GM10847 (cell line): ENCODE measurements around the gene RPN2.

Experiments used
- POLR2A ChIP-seq: IDR thresholded peaks from 2 replicates; pipeline ENCODE4 v1.6.1; 2011; ENCODE audit not compliant: insufficient read length; ENCODE audit errors: extremely low read depth

The RPN2 gene

DNA sequence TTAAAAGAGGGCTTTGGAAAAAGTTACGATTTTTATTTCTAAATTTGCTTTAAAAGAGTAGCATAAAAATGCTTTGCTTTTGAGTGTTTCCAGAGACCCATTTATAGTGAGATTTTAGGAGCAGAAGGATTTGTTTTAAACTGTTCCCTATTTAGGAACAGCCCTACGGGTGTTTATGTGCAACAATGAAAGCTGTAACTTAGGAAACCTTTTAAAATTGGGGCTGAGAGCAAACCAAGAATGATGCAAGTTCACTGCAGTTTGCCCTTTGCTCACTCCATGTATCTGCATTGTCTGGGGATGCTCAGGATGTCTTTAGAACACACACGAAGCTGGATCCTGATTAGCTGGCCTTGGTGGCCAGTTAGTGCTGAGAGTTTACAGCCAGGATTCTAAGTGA, 41.6 kb downstream of the RPN2 start:
- no peak for TF ChIP-seq POLR2A

DNA sequence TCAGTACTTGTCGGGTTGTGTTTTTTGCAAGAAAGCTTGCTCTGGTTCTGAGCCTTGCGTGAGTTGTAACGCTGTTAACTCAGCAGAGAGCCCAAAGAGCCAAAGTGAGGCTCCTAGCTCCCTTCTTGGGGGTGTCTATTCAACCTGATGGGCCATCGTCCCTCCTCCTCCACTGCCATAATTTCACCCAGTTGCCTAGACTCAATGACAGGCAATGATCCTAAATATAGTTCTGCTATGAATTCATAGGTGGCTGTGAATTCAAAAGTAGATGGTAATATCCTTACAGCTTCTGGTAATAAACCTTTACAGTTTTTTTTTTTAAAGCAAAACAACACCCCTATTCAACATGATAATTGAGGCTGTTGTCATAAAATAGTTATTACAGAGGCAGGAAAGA, 43.0 kb downstream of the RPN2 start:
- TF ChIP-seq POLR2A = no peak

DNA sequence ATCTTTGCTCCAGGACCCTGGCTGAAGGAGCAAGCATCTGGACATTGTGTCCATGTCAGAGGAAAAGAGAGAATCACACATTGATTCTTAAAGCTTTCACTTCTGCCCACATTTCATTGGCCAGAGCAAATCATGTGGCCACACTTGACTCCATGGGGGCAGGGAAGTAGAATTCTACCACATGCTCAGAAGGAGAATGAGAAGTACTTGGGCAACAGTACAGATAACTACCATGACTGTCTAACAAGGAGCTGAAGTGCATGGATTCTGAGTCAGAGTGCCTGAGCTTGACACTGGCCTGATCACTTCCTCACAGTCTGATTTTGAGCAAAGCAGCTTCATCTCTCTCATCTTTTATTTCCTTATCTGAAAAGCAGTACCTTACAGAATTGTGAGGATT, 43.9 kb downstream of the RPN2 start:
- TF ChIP-seq POLR2A = no peak

DNA sequence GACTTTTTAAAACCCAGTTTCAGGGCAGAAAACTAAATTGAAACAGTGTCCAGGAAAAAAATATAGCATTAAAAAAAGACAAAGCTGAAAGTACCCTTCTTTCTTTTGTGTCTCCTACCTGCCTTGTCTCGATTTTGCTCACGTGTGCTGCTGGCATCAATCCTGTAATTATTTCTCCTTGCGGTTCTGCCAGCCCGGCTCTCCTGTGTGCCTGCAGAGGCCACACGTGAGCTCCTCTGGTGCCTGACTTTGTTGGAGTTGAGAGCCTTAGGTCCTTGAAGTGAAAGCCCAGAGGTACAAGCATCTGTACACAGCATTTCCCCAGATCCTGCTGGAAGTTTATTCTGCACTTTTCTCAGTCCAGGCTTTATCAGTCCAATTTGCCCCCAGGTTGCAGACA, 46.0 kb downstream of the RPN2 start:
- no peak for TF ChIP-seq POLR2A

DNA sequence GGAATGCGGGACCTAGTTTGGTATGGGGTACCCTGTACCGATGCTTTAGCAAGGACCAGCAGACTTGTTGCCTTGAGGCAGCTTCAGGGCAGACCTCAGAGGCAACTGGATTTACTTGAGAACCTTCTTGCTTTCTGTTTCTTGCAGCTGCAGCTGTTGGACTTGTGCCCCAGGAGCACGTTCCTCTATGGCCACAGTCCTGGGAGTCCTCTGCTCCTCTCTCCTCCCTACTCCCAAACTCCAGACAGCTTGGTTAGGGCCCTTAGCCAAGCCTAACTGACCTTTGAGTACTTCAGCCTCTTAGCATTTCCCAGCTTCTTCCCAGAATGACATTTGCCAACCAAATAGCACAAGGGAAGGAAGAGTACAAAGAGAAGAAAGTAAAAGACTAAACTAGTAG, 47.8 kb downstream of the RPN2 start:
- no peak for TF ChIP-seq POLR2A

DNA sequence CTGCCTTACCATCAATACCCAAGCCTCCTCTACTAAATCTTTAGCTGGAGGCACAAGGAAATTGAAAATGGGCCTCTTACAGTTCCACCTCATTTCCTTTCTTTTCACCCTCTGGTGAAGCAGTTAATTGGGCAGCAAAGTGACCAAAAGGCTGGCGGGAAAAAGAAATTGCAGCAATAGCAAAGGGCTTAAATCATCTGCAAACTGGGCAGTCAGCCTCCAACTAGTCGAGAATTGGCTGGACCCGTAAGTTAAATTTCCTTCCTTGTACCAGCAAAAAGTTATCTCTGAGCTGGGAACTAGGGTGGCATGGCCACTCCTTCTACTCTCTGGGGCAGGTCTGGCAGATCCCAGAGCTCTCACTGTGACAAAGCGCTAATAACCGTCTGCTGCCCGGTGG, 49.0 kb downstream of the RPN2 start:
- TF ChIP-seq POLR2A = no peak

DNA sequence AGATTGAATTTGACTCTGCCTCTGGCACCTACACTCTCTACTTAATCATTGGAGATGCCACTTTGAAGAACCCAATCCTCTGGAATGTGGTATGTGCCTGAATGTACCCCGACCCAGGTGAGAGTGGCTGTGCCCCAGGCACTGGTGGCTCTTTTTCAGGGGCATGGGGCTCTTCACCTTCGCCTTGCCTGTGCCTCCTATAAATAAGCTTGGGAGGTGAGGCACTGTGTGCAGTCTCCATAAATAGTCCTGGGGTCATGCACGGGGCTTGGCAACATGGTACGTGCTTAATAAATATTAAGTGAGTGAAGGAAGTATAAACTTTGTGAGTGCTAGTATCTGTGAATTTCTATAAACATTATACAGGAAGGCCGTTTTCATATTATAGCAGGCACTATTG, 49.5 kb downstream of the RPN2 start:
- TF ChIP-seq POLR2A = no peak

DNA sequence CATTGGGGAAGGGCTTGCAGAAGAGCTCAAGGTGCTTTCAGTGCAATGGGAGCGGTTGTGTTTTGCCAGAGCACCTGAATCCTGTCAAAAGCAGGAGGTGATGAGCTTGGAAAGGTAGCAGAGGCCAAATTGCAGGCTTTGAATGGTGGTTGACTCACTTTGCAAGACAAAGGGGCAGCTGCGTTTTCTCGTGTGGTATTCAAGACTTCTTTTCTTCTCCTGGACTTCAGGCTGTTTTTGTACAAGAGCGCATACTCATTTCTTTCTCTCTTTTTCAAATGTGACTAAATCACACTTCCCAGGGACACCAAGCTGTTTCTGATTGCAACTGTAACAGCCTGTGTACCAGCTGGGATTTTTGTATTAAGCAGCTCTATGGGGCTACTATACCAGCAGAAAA, 50.2 kb downstream of the RPN2 start:
- no peak for TF ChIP-seq POLR2A

DNA sequence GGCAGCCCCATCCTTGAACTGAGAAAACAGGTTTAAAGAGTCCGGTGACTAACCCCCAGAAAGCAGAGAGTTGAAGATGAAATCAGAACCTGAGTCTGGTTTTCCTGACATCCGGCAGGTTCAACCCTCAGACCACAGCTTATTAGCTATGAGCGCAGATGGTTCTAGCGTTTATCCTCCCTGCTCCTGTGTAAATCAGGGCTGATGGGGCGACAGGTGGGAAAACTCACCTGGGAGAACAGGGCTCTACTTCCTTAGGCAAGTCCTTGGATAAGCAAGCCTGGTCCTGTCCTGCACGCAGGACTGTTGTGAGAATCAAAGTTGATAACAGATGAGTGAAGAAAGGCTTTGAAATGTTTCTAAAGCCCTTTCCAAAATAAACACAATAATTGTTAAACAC, 51.1 kb downstream of the RPN2 start:
- no peak for TF ChIP-seq POLR2A

DNA sequence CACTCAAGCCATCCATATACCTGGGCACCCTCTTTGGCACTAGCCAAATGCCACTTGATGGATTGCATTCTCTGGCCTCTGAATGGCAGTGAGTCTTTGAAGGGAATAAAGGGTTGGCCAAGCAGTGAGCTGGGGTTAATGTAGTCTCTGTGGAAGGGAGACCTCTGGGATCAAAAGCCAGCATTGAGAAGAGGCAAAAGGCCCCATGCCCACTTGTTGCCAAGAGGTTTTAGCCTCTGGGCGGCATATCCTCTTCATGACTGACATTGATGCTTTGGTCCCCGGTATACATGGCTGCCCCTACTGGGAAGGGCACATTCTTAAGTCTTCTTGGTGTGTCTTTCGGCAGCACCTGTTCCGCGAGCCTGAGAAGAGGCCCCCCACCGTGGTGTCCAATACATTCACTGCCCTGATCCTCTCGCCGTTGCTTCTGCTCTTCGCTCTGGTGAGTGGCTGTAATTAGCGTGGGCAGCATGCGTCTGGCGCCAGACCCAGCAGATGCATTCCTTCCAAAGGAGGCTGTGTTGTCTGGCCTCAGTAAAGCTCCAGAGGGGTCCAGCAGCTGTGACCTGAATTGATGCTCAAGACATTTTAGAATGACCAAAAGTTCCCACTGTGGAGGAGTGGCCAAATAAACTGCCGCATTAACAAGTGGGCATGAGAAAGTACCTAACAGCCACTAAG, 53.0 kb downstream of the RPN2 start:
- TF ChIP-seq POLR2A = no peak

DNA sequence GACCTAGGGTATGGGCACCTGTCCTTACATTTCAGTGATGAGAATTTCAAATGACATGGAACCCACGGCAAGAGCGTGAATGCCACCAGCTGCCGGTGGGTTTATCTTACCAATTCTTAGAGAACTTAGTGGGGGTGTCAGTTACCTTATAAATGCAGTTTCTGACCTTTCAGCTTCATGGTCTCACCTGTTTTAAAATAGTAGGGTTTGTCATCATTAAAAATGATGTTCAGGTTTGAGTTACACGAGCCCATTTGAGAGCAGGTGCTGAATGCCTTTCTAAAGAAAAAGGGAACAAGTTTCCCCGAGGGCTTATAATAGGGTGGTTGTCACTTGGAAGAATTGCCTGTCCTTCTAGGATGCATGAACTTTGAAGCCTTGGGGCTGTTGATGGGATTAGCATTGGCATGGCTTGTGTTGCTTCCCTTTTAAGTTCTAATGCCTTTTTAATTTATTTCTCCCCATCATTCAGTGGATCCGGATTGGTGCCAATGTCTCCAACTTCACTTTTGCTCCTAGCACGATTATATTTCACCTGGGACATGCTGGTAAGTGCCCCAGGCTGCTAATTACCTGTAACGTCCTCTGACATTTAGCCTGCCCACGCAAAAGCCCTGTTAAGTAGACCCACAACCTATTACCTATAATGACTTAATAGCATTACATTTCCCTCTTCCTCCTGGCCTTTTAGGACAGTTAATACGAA, 54.6 kb downstream of the RPN2 start:
- no peak for TF ChIP-seq POLR2A

DNA sequence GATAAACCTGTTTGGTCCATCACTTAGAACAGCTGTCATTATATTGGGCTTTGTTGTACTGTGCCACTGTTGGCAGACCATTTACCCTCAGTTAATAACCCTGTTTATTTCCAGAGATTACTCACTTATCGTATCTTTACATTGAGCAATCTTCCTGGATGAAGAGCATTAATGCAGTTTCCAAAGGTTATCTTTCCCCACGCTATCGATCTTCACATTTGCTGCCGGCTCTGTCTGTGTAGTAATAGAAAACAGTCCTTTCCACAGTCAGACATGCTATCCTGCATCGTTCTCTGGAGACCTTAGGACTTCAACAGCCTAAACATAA, 55.1 kb downstream of the RPN2 start:
- TF ChIP-seq POLR2A = no peak

DNA sequence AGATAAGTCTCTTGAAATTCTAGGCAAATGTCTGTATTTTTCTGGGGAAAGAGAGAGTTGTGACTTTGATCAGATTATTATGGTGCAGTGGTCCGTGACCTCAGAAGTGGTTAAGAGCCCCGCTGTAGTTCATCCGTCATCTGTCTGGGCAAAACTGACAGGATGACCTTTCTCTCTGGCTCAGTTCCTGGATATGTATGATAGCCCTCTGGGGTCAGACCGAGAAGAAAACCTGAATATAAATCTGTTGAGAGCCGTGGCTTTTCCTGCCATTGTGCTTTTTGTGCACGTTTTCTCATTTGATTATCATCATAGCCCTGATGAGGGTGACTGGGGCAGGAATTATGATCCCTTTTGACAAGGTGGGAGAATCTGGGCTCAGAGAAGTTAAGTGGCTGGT, 55.9 kb downstream of the RPN2 start:
- no peak for TF ChIP-seq POLR2A

DNA sequence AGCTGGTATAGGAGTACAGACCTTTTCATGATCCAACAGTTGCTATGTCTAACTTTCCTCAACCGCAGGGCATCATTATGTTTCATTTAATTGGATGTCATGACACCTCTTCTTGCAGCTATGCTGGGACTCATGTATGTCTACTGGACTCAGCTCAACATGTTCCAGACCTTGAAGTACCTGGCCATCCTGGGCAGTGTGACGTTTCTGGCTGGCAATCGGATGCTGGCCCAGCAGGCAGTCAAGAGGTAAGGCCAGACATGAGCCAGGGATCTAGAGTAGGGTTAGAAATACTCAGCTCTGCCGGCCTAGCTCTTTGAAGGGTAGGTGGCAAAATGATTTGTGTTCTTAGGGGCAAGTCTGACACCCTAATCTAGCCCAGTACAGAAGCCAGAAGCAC, 57.3 kb downstream of the RPN2 start:
- TF ChIP-seq POLR2A = no peak

DNA sequence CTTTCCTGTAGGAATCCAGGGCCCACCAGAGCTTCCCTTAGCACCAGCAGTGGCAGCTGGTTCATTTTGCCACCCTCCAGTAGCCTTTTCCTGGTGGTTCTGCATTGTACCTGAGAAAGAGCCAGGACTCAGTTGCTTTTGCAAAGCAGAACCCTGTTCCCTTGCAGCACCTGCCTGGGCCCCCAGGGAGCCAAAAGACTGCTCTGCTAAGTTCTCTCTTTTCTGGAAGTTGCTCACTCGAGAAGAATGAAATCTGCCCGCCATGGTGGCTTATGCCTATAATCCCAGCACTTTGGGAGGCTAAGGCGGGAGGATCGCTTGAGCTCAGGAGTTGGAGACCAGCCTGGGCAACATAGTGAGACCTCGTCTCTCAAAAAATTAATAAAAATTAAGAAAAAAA, 58.5 kb downstream of the RPN2 start:
- no peak for TF ChIP-seq POLR2A

DNA sequence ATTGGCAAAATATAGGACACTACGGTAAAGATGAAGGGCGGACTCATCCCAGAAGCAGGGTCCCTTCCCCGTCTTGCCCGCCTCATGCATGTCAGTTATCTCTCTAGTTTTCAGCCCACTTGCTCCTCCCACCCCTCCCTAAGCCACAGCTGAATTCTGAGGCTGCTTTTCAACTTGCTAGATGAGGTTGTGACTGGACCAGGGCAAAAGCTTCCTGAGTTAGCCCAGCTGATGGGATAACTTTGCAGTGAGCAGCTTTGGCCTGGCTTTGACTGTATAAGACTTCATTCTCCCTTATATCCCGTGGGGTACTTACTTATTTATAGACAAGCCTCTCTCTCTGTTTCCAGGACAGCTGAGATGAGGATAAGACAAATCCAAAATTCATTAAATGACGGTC, 59.3 kb downstream of the RPN2 start:
- no peak for TF ChIP-seq POLR2A

DNA sequence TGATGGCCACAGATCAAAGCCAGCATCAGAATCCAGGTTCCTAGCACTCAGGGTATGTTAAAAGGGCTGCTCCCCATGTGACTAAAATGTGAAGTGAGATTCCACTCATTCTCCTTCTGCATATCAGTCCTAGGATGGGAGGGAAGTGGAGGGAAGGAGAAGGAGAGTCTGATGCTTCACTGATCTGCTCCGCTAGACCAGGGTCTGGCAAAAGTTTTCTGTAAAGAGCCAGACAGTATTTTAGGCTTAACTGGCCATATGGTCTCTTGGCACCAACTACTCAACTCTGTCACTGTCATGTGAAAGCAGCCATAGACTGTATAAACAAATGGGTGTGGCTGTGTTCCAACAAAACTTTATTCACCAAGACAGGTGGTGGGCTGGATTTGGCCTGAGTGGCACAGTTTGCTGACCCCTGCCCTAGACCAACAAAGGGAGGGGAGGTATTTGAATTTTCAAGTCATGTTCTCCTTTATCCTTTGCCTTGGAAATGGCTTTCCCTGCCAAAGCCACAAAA, 59.9 kb downstream of the RPN2 start:
- TF ChIP-seq POLR2A = no peak

DNA sequence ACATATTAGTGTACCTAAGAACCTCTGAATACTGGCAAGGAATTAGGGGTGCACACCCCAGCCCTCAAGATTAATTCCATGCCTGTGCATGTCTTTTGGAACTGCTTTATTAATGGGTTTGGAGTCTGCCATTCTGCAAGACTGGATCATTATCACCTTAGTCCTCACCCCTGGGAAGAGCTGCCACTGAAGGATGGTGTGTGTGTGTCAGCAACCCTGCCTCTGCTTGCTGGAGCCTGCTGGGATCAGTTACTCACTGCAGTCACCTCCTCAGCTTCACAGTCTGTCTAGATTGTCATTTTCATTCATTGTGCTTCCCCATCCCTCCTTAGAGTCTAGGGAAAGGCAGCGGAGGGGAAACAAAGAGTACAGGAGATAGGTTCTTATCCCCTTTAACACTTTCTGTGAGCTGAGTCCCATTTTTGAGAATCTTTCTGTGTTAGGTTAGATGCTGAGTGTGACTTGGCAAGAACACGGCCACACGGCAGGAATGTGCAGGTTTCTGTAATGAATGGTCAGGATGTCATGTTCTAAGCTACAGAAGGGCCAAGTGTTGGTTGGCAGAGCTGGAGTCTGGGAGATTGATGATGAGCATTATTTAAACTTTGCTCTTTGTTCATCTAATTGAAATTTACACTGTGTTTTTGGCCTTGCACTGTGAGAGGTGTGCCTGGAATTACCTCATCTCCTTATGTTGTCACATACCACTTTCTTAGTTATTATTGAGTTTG, 61.4 kb downstream of the RPN2 start:
- TF ChIP-seq POLR2A = no peak
